Neural cell (in vitro differentiated cells): Measurements from ENCODE around the gene FA2H. TPM values are rescaled to one million over a fixed set of nuclear protein-coding genes. Genes with fewer than 3 reads are reported as not detected.

Source experiments
- H2AFZ ChIP-seq: fragments of 200-600, 300-800 bp; sonication (generic), shearing (Covaris generic); 2 replicates; pipeline ENCODE4 v1.6.0; 2014; ENCODE audit warnings: low read depth, mild to moderate bottlenecking, antibody characterized with exemption, low read length, moderate library complexity
- H3F3A ChIP-seq: fragments of 200-600 bp; shearing (Covaris generic); 2 replicates; pipeline ENCODE4 v1.6.1; 2016; ENCODE audit warnings: mild to moderate bottlenecking, moderate library complexity, mixed read lengths, antibody characterized with exemption, low read length; ENCODE audit not compliant: insufficient read depth, poor library complexity, severe bottlenecking
- H3K27ac ChIP-seq: fragments of 200-600, 300-800 bp; sonication (generic), shearing (Covaris generic); 2 replicates; pipeline ENCODE4 v1.5.1; 2014; ENCODE audit warnings: mild to moderate bottlenecking, low read length, moderate library complexity
- H3K27me3 ChIP-seq: fragments of 300-800, 200-600 bp; sonication (generic), shearing (Covaris generic); 2 replicates; pipeline ENCODE4 v1.6.0; 2014; ENCODE audit warnings: mild to moderate bottlenecking, low read depth, low read length, moderate library complexity; ENCODE audit not compliant: insufficient read depth
- H3K36me3 ChIP-seq: fragments of 300-800, 200-600 bp; sonication (generic), shearing (Covaris generic); 2 replicates; pipeline ENCODE4 v1.5.1; 2014; ENCODE audit warnings: mild to moderate bottlenecking, antibody characterized with exemption, low read length, moderate library complexity; ENCODE audit not compliant: insufficient read depth
- H3K4me2 ChIP-seq: fragments of 300-800, 200-600 bp; sonication (generic), shearing (Covaris generic); 2 replicates; pipeline ENCODE4 v1.6.0; 2014; ENCODE audit warnings: mild to moderate bottlenecking, low read length
- H3K4me3 ChIP-seq: fragments of 300-800, 200-600 bp; sonication (generic), shearing (Covaris generic); 2 replicates; pipeline ENCODE4 v1.5.1; 2014; ENCODE audit warnings: mild to moderate bottlenecking, low read length, moderate library complexity
- H3K79me2 ChIP-seq: fragments of 200-600 bp; shearing (Covaris generic); replicated peaks from 2 replicates; pipeline ENCODE4 v1.6.0; 2014; ENCODE audit warnings: mild to moderate bottlenecking, low read length, moderate library complexity; ENCODE audit not compliant: insufficient read depth
- H3K9ac ChIP-seq: fragments of 300-800, 200-600 bp; sonication (generic), shearing (Covaris generic); 2 replicates; pipeline ENCODE4 v1.6.1; 2016; ENCODE audit warnings: mild to moderate bottlenecking, low read length, mixed read lengths
- H3K9me2 ChIP-seq: fragments of 200-600 bp; shearing (Covaris generic); 2 replicates; pipeline ENCODE4 v1.6.1; 2016; ENCODE audit warnings: mild to moderate bottlenecking, low read length, mixed read lengths; ENCODE audit not compliant: insufficient read depth
- H3K9me3 ChIP-seq: fragments of 200-600, 300-800 bp; sonication (generic), shearing (Covaris generic); 2 replicates; pipeline ENCODE4 v1.6.1; 2016; ENCODE audit warnings: mild to moderate bottlenecking, mixed run types, low read length, moderate library complexity, mixed read lengths
- H4K20me1 ChIP-seq: fragments of 200-600 bp; shearing (Covaris generic); 2 replicates; pipeline ENCODE4 v1.6.1; 2016; ENCODE audit warnings: mild to moderate bottlenecking, mixed run types; ENCODE audit not compliant: insufficient read depth
- EP300 ChIP-seq: fragments of 450-650 bp; conservative IDR thresholded peaks from 2 replicates; pipeline ENCODE4 v1.6.1; 2014; ENCODE audit warnings: antibody characterized with exemption, mild to moderate bottlenecking, moderate library complexity; ENCODE audit not compliant: poor library complexity, severe bottlenecking
- EZH2 ChIP-seq: fragments of 200-600, 300-800 bp; shearing (Covaris generic), sonication (generic); IDR thresholded peaks from 2 replicates; pipeline ENCODE4 v1.6.1; 2014; ENCODE audit warnings: antibody characterized with exemption, low read length, borderline replicate concordance, mild to moderate bottlenecking; ENCODE audit not compliant: insufficient read depth, poor library complexity, severe bottlenecking
- MXI1 ChIP-seq: fragments of 450-650 bp; conservative IDR thresholded peaks from 2 replicates; pipeline ENCODE4 v1.6.1; 2014; ENCODE audit warnings: antibody characterized with exemption, mild to moderate bottlenecking; ENCODE audit not compliant: poor library complexity, severe bottlenecking
- POLR2AphosphoS5 ChIP-seq: IDR thresholded peaks from 2 replicates; pipeline ENCODE4 v1.6.1; 2012
- RAD21 ChIP-seq: fragments of 450-650 bp; conservative IDR thresholded peaks from 2 replicates; pipeline ENCODE4 v1.6.1; 2014; ENCODE audit warnings: antibody characterized with exemption, mild to moderate bottlenecking, moderate library complexity
- SMC3 ChIP-seq: fragments of 450-650 bp; conservative IDR thresholded peaks from 2 replicates; pipeline ENCODE4 v1.6.1; 2014; ENCODE audit warnings: antibody characterized with exemption, mild to moderate bottlenecking, moderate library complexity; ENCODE audit not compliant: poor library complexity
- TAF1 ChIP-seq: IDR thresholded peaks from 2 replicates; pipeline ENCODE4 v1.6.1; 2012; ENCODE audit warnings: low read depth
- polyA plus RNA-seq: library from polyadenylated mRNA; depleted of rRNA; stranded (reverse); fragments of >200 nt; gene quantifications from 2 replicates; pipeline ENCODE4 v1.2.3, GENCODE V29; 2014
- TF ChIP-seq, protein P1 (sequence below): IDR thresholded peaks from 2 replicates; pipeline ENCODE4 v1.6.1; 2012; ENCODE audit warnings: borderline replicate concordance
- TF ChIP-seq, protein P2 (sequence below): fragments of 450-650 bp; IDR thresholded peaks from 2 replicates; pipeline ENCODE4 v1.5.1; 2014; ENCODE audit warnings: antibody characterized with exemption, mild to moderate bottlenecking, moderate library complexity; ENCODE audit not compliant: poor library complexity, severe bottlenecking

FA2H gene
- polyA plus RNA-seq, 1 donor from 2014 or later = not detected

DNA sequence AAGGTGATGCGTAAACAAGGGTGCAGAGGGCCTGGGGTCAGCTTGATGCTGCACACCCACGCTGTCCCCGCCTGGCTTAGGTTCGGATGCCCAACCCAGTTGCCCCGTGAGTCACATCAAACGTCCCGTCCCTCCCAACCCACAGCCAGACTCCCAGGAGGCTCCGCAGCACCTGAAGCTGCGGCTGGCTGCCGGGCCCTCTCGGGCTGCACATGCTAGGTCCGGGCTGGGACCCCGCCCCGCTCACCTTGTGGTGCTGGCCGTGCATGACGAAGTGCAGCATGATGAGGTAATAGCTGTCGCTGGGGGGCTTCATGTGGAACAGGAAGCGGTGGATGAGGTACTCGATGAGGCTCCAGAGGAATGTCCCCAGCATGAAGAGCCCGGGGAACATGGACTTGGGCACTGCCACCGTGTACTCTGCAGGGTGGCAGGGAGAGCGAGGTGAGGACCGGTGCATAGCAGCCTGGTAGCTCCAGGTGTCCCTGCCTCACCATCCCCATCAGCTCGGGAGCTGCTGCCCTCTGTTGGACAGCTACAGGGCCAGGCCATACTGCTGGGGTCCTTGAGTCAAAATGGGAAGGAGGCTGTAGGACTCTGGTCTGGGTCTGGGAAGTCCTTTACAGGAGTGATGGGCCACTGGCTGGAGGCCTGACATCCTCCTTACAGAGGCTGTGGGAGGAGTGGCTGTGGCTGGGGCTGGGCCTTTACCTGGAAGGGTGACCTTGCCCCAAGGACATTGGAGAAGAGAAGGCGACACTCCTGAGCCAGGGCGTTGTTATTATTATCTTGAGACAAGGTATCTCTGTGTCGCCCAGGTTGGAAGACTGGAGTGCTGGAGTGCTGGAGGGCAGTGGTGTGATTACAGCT is 55.6 kb downstream of the FA2H start:
- H3F3A ChIP-seq = no peaks in the 10 kb centered on the region
- no peak overlapping the region for H3K27ac ChIP-seq

DNA sequence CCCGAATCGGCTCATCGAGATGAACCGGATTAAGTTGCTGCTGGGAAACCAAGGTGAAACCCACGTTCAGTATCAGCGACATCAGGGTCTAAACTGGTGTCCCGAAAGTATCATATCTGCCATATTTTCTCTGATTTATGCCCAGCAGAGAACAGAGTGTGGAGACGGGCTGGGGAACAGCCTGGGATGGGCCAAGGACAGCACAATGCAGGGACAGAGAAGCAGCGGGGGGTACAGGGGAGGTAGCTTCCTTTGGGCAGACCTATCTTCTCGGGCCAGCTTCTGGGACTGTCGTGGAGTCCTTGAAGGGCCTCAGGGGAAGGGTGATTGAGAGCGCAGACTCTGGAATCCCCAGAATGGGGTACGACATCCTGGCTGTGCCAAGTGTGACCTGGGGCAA is 56.5 kb downstream of the FA2H start:
- H3K27ac ChIP-seq = no peak overlapping the region
- no peaks in the 10 kb centered on the region for H3K9me2 ChIP-seq
- H3K79me2 ChIP-seq = no peaks in the 10 kb centered on the region
- H3K36me3 ChIP-seq = no peaks in the 10 kb centered on the region
- no peak overlapping the region for H3K4me3 ChIP-seq
- no peak overlapping the region for H3K4me2 ChIP-seq
- H2AFZ ChIP-seq = no peak overlapping the region
- TF ChIP-seq EP300 = no peak
- TF ChIP-seq MXI1 = no peak
- no peak for TF ChIP-seq SMC3
- no peak for TF ChIP-seq EZH2
- no peak for TF ChIP-seq TAF1
- TF ChIP-seq, protein P1, sequence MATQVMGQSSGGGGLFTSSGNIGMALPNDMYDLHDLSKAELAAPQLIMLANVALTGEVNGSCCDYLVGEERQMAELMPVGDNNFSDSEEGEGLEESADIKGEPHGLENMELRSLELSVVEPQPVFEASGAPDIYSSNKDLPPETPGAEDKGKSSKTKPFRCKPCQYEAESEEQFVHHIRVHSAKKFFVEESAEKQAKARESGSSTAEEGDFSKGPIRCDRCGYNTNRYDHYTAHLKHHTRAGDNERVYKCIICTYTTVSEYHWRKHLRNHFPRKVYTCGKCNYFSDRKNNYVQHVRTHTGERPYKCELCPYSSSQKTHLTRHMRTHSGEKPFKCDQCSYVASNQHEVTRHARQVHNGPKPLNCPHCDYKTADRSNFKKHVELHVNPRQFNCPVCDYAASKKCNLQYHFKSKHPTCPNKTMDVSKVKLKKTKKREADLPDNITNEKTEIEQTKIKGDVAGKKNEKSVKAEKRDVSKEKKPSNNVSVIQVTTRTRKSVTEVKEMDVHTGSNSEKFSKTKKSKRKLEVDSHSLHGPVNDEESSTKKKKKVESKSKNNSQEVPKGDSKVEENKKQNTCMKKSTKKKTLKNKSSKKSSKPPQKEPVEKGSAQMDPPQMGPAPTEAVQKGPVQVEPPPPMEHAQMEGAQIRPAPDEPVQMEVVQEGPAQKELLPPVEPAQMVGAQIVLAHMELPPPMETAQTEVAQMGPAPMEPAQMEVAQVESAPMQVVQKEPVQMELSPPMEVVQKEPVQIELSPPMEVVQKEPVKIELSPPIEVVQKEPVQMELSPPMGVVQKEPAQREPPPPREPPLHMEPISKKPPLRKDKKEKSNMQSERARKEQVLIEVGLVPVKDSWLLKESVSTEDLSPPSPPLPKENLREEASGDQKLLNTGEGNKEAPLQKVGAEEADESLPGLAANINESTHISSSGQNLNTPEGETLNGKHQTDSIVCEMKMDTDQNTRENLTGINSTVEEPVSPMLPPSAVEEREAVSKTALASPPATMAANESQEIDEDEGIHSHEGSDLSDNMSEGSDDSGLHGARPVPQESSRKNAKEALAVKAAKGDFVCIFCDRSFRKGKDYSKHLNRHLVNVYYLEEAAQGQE = no peak
- TF ChIP-seq, protein P2, sequence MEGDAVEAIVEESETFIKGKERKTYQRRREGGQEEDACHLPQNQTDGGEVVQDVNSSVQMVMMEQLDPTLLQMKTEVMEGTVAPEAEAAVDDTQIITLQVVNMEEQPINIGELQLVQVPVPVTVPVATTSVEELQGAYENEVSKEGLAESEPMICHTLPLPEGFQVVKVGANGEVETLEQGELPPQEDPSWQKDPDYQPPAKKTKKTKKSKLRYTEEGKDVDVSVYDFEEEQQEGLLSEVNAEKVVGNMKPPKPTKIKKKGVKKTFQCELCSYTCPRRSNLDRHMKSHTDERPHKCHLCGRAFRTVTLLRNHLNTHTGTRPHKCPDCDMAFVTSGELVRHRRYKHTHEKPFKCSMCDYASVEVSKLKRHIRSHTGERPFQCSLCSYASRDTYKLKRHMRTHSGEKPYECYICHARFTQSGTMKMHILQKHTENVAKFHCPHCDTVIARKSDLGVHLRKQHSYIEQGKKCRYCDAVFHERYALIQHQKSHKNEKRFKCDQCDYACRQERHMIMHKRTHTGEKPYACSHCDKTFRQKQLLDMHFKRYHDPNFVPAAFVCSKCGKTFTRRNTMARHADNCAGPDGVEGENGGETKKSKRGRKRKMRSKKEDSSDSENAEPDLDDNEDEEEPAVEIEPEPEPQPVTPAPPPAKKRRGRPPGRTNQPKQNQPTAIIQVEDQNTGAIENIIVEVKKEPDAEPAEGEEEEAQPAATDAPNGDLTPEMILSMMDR = no peak
- TF ChIP-seq RAD21 = no peak
- TF ChIP-seq POLR2AphosphoS5 = no peak
- no peaks in the 10 kb centered on the region for H3F3A ChIP-seq
- peaks cover 3% of the 10 kb centered on the region for H3K9me3 ChIP-seq
- no peak overlapping the region for H3K9ac ChIP-seq
- no peaks in the 10 kb centered on the region for H3K27me3 ChIP-seq
- no peaks in the 10 kb centered on the region for H4K20me1 ChIP-seq

More for the DNA sequence above, 55.6 kb downstream of the FA2H start:
- Histone ChIP-seq H3K9me3 (peaks cover 3% of the 10 kb centered on the region), H3K79me2 (no peaks in the 10 kb centered on the region), H4K20me1 (no peaks in the 10 kb centered on the region), H3K4me3 (no peak overlapping the region), H2AFZ (no peak overlapping the region), H3K9ac (no peak overlapping the region), H3K36me3 (no peaks in the 10 kb centered on the region), H3K27me3 (no peaks in the 10 kb centered on the region), H3K4me2 (no peak overlapping the region), H3K9me2 (no peaks in the 10 kb centered on the region)
- no peak for TF ChIP-seq EP300
- TF ChIP-seq MXI1 = no peak
- no peak for TF ChIP-seq EZH2
- no peak for TF ChIP-seq TAF1
- TF ChIP-seq, protein P2 = no peak
- no peak for TF ChIP-seq SMC3
- no peak for TF ChIP-seq RAD21
- TF ChIP-seq, protein P1 = no peak
- TF ChIP-seq POLR2AphosphoS5 = no peak
